DOHH2 (cell line): Measurements from ENCODE around the gene EID2B.

Experiments used
- CTCF ChIP-seq: fragments of 200-600 bp; sonication (generic); IDR thresholded peaks from one replicate; pipeline ENCODE4 v1.5.1; 2014; ENCODE audit warnings: antibody characterized with exemption, mild to moderate bottlenecking, low read depth, low read length; ENCODE audit not compliant: poor library complexity, severe bottlenecking
- EZH2phosphoT487 ChIP-seq: fragments of 200-600 bp; sonication (generic); IDR thresholded peaks from 2 replicates; pipeline ENCODE4 v1.6.1; 2017; ENCODE audit warnings: borderline replicate concordance, mild to moderate bottlenecking, antibody characterized with exemption, low read length, moderate library complexity, mixed read lengths

GRCh38 chr19:39500543-39500942 is 32.1 kb downstream of the EID2B start:
- no peak for TF ChIP-seq CTCF
- no peak for TF ChIP-seq EZH2phosphoT487
